ENCODE data around the gene FOXQ1.

Gene FOXQ1

DNA sequence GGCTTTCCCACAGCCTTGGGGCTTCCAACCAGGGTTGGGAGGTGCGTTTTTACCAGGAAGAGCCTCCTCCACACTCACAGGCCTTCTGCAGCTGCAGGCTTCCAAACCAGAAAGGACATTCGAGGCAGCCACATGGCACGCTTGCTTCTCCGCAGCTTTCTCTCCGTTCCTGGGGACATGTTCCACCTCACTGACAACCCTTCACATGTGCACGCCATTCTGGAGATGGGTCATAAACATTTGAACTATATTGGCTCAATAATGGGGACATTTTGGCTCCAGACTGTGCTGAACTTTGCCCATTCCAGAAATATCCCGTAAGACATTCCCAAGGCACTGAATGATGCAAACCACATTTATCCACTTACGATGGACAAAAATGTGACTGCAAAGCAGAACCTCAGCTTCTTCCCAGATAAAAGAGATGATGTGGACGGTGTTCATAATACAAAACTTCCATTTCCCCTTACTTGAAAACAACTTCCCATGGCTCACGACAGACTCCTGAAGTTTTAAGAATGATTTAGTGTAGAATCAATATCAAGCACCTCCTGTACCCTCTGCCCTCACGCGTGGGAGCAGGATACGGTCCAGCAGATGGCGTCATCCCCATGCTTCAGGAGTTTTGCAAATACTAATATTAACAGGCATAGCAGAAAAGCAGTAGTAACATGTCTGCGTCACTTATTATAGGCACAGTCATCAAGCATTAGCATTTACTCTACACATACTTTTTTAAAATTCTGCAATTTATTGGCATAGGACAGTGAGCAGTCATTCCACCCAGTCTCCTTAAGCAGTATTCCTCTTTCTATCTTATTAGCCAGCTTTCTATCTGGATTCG is 52.1 kb downstream of the FOXQ1 start:
- no peak for DNase-seq

Measured in NCI-H1092 treated with DMSO at 0.1 percent for 48 hours (cell line).